ENCODE measurements around the gene POLR3GL.

Gene POLR3GL

GRCh38 chr1:145951526-145951925, 13.0 kb upstream of the POLR3GL start:
- no peak for DNase-seq

GRCh38 chr1:145952903-145953302, 11.6 kb upstream of the POLR3GL start:
- no peak for DNase-seq

GRCh38 chr1:145953861-145954260, 10.6 kb upstream of the POLR3GL start:
- DNase-seq, result no peak

GRCh38 chr1:145955436-145955835, 9.1 kb upstream of the POLR3GL start:
- no peak for DNase-seq

- DNase-seq, result no peak
These were observed 8.1 kb upstream of the POLR3GL start for GRCh38 chr1:145956361-145956760.

GRCh38 chr1:145956781-145957442, 7.6 kb upstream of the POLR3GL start:
- no peak for DNase-seq

- peak; percentile 98 for DNase-seq
These were observed 6.8 kb upstream of the POLR3GL start, which contains the start of gene LIX1L for GRCh38 chr1:145957443-145958319. Gene LIX1L, minus strand, starts transcription at chr1:145958017. Its CDS starts 90 bp downstream, at chr1:145957927.

- no peak for DNase-seq
These were observed 5.8 kb upstream of the POLR3GL start for GRCh38 chr1:145958734-145959133.

GRCh38 chr1:145959333-145959732, 5.2 kb upstream of the POLR3GL start:
- no peak for DNase-seq

GRCh38 chr1:145959957-145960467, 4.5 kb upstream of the POLR3GL start:
- DNase-seq, result no peak

GRCh38 chr1:145960468-145961108, 3.9 kb upstream of the POLR3GL start:
- DNase-seq, result no peak

- no peak for DNase-seq
These were observed 3.4 kb upstream of the POLR3GL start for GRCh38 chr1:145961109-145961424.

- DNase-seq, result no peak
These were observed 2.9 kb upstream of the POLR3GL start for GRCh38 chr1:145961425-145962156.

GRCh38 chr1:145962157-145963102, 2.1 kb upstream of the POLR3GL start:
- no peak for DNase-seq

GRCh38 chr1:145963265-145964019, 1.0 kb upstream of the POLR3GL start:
- no peak for DNase-seq

GRCh38 chr1:145965119-145965744, 742 bp downstream of the POLR3GL start:
- no peak for DNase-seq

GRCh38 chr1:145967288-145967687, 2.8 kb downstream of the POLR3GL start:
- no peak for DNase-seq

GRCh38 chr1:145972580-145972979, 8.1 kb downstream of the POLR3GL start:
- no peak for DNase-seq

GRCh38 chr1:145974721-145975120, 10.2 kb downstream of the POLR3GL start:
- no peak for DNase-seq

GRCh38 chr1:145975216-145975615, 10.7 kb downstream of the POLR3GL start:
- no peak for DNase-seq

All from SIG-M5 (cell line).